ENCODE results near the gene TRPT1.

The TRPT1 gene, protein sequence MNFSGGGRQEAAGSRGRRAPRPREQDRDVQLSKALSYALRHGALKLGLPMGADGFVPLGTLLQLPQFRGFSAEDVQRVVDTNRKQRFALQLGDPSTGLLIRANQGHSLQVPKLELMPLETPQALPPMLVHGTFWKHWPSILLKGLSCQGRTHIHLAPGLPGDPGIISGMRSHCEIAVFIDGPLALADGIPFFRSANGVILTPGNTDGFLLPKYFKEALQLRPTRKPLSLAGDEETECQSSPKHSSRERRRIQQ

DNA sequence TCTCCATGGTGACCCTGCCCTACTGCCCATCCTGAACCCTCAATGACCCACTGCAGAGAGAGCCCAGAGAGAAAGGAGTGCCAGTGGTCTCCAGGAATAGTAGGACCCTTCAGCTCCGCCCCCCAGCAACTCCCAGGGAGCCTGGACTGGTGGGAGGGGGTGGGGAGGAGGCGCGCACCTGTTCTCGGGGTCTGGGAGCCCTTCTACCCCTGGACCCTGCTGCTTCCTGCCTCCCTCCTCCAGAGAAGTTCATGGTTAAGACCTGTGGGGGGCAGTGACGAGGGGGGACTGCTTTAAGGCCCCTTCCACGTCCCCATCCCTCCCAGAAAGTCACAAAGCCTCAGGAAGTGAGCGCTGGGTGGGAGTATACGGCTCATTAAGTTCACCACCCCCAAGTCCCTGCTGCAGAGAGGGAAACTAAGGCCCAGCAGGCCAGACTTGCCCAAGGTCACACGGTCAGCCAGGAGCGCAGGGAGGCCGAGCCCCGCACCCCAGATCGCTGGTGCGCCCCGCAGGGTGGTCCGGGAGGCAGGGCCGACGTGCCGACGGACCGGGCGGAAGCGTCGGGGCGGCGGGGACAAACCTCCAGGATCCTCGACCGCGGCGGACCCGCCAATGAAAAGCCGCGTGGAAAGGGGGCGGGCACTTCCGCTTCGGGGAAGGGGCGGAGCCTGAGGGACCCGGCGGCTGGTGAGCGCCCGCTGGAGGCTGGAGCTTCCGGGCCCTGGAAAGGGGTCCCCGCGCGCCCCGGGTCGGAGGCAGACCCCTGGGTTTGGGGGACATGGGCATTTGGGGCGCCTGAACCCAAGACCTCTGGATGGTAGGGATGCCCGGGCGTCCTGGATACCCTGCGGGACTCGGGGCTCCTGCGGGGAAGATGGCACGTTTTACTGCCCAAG lies at the start of gene TRPT1, which contains the start of gene NUDT22:
TRPT1 (minus strand) TSS at position 579 of the 899 bp plus-strand sequence; CDS start at position 253, 326 bp downstream.
NUDT22 (plus strand) TSS at position 667 of the 899 bp plus-strand sequence. CDS start 379 bp downstream, outside the sequence.
- DNase-seq, result peak; percentile 68 to 84

DNA sequence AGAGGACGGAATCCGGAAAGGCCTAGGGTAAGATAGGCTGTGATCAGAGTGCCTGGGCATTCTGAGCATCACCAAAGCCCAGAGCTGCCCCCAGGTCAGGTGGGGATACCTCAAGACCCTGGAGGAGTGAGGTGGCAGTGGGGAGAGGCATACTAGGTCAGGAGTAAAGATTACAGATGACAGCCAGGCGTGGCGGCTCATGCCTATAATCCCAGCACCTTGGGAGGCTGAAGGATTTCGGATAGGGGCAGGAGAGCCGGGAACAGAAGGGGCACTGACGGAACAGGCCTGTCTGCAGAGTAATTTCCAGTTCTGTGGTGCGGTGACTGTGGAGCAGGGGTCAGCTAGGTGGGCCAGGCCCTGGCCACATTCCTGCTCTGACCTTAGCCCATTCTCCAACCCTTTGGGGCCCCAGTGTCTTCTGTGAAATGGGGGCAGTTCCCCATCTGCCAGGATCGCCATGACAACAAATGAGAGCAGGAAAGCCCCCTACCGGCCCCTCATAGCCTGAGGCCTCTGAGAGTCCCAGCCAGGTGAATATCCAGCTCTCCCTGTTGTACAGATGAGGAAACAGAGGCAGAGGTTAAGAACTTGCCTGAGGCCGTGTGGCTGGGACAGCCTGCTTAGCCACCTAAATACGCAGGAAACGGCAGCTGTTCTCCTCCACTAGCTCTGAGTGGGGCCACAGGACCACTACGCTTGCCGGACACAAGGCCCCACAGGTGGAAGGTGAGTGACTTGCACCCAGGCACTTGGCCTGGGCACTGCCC lies 49.2 kb upstream of the TRPT1 start:
- DNase-seq, result no peak

DNA sequence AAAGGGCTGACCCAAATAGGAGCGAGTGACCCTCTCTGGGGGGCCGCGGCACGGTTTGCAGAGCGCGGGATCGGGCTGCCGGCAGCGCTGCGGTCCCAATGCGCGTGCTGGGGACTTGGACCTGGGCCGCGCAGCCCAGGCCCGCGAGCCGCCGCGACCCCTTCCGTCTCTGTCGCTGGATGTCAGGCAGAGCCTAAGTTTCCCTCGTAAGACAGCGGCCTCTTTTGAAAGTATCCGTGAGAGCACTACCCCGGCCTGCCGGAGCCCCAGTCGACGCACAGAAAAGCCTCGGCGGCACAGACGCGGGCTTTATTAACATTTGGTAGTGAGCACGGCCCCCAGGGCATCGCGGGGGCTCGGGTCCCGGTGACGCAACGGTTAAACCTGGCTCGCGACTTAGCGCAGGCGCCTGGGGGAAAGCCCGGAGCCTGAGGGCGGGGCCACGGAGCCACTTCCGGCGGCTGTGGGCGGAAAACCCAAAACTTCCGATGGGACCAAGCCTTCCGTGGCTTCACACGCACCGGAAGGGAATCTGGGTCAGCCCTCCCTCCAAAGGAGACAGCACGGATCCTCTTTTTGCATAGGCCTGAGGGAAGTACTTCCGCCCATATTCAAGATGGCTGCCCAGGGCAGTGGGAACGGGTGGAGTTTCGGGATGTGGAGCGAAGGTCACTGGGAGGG lies 43.7 kb upstream of the TRPT1 start:
- peak; percentile 98 to 99 for DNase-seq

DNA sequence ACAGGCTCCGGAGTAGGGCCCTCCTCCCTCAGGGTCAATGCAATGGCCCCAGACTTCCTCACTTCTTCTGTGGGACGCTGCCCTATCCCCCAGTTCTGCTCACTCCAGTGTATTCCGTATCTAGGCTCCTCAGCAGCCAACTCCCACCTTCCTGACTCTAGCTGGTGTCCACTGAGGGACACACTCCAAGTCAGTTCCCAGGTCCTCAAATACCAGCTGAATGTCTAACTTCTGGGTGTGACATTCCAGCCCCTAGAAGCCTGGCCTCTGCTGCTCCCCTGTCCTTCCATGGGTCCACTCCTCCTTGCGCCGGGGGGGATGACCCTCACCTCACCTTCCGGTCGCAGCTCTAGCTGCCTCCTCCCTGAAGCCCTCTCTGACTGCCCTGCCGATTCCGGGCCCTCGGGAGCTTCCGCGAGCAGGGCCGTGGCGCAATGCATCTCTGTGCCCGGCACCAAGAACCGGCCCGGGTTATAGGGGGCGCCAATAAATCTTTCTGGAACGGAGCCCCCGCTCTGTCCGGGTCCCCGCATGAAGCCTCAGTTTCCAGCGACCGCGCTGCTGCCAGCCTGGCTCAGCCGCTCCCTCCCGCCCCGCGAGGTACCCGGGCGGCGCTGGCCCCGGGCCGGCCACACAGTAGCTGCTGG lies 43.0 kb upstream of the TRPT1 start:
- DNase-seq, result no peak

DNA sequence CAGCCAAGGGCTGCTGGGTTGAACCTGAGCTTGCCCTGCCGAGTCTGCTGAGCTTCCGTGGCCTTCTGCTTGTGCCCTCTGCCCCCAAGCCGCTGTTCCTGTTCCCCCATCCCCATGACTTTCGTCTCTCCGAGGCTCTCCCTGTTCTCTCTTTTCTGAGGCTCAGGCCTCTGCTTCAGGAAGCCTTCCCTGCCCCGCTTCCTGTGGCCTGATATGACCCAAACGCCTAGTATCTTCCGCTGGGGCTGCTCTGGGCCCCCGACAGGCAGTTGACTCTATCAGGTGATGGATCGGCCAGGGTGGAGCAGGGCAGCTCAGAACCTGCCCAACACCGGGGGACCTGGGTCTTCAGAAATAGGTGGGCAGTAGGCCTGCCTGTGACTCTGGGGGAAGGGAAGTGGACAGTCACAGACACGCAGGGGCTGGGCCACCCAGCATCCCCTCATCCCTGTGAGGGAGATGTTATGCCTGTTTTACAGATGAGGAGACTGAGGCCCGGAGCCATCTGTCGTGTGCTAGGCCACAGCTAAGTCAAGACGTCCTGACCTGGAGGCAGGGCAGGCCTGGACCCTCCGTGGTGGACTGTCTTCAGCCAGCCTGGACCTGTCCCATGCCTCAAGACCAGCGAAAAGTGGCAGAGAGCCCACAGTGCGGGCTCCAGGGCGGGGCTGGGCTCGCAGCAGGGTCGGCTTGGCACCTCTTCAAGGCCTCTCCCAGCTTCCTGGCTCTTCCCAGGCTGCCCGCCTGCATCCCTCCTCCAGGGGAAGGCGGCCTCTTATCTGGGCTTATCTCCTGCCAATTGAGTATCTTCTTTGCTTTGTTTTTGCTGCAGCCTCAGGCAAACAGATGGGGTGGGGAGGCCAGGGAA lies 42.3 kb upstream of the TRPT1 start:
- DNase-seq, result no peak

DNA sequence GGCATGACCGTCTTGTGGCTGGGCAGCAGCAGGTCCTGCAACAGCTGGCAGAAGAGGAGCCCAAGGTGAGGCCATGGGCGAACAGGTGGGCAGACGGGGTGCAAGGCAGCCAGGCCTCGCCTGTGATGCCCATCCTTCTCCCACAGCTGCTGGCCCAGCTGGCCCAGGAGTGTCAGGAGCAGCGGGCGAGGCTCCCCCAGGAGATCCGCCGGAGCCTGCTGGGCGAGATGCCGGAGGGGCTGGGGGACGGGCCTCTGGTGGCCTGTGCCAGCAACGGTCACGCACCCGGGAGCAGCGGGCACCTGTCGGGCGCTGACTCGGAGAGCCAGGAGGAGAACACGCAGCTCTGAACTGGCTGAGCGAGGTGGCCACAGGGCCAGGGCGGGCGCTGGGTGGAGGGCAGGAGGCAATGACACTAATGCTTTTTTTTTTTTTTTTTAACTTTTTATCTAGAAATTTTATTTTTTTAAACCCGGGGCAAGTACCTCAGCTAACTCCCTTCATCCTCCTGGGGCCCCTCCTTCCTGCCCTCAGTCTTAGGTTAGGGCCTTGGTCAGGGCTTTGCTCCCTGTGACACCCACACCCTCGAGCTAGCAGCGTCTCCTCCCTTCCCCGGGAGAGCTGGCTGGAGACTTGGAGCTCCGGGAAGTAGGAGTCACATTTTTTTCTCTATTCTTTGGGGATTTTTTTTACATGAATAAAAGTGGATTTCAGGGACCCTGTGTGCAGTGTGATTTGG lies 41.4 kb upstream of the TRPT1 start:
- no peak for DNase-seq

DNA sequence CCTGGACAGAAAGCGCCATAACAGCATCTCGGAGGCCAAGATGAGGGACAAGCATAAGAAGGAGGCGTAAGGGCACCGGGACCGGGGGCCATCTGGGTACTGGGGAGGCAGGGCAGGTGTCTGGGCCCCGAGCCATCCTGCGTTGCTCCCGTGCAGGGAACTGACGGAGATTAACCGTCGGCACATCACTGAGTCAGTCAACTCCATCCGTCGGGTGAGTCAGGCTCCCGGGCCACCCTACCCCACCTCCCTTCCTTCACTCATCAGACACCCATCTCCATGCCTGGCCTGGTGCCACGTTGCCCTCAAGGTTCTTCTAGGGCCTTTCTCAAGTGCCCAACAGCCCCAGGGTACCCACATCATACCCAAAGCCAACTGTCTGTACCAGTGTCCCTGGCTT lies 40.4 kb upstream of the TRPT1 start:
- DNase-seq, result no peak

DNA sequence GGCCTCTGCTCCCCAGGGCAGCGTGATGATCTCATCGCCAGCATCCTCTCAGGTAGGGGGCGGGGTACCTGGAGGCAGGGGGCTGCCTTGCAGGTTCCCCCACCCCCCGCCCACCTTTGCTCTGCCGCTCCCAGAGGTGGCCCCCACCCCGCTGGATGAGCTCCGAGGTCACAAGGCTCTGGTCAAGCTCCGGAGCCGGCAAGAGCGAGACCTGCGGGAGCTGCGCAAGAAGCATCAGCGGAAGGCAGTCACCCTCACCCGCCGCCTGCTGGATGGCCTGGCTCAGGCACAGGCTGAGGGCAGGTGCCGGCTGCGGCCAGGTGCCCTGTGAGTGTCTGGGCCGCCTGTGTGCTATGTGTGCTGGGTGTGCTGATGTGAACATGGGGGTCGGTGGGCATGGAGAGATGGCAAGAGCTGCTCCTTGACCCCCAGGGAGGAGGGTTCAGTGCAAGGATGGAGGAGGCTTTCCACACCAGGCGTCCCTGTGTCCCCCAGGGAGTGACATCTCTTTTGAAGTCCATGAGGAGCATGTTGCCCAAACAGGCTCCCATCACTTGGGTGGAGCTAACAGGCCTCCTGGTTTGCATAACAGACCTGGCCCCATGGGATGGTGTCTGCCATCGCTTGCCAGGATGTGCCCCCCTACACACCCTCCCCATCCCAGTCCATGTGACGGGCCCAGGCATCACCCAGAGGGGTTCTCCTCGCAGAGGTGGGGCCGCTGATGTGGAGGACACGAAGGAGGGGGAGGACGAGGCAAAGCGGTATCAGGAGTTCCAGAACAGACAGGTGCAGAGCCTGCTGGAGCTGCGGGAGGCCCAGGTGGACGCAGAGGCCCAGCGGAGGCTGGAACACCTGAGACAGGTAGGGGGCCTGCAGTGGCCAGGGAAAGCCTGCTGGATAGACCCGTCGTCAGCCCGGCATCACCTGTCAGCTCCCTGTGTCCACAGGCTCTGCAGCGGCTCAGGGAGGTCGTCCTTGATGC lies 39.5 kb upstream of the TRPT1 start:
- DNase-seq, result no peak

DNA sequence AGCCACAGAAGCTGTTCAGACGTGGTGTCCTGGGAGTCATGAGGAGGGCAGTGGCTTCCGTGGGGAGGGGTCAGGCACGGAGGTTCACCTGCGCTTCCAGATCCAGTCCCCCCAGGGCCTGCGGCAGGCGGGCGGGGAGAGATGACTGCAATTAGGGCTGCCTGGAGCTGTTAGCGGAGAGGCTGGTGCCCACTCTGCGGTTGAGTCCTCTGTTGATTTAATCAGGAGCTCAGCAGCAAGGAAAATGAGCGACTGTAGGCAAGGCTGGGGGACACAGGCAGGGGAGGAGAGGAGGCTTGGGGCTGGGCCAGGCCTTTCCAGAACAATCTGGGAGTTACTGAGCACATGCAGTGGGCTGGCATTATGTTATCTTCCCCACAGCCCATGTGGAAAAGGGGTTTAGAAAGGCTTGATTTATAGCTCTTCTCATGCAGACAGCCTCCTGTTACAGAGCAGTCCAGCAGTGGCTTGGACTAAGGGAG lies 38.4 kb upstream of the TRPT1 start:
- DNase-seq, result no peak

DNA sequence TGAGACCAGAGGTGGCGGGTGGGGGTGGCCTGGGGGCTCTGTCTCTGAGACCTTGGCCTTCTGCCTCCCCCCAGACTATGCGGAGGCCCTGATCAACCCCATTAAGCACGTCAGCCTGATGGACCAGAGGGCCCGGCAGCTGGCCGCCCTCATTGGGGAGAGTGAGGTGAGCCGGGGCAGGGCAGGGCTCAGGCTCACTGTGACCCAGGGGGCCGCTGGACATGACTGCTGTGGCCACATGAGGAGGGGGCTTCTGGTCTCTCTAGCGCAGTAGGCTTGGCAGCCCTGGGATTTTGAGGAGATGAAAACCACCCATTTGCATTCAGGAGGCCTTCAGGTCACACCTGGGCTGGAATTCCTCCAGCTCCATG lies 37.9 kb upstream of the TRPT1 start:
- no peak for DNase-seq

DNA sequence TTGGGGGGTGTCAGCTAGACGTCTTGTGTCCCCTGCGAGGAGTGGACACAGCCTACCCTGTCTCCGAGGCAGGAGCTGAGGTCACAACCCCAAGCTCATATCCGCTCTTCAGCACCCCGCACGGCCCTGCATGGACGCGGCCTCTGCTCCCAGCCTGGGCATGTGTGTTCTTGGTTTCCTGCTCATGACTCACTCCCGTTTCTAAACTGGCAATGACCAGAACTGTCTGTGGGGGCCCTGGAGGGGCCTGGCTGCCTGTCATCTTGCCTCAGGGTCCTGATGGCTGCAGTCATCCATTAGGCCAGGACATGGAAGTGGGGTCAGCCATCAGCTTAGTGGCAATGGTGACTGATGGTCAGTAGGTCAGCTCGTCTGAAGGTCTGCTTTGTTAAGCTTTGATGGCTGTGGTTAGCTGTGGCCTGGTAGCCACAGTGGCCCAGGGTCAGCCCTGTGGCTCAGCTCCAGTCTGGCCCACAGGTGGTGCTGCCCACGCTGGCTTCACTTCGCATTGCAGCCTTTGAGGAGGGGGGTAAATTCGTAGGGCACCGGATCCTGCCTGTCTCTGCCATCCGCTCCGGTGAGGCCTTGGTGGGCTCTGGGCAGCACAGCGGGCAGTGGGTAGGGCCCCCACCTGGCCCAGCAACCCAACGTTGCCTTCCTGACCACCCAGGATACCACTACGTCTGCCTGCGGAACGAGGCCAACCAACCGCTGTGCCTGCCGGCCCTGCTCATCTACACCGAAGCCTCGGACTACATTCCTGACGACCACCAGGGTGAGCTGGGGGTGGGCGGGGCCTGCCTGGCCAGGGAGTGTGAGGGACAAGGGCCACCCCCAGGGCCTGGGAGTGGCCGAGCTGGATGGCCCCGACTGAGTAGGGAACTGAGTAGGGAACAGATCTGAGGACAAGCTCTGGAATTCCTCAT lies 37.3 kb upstream of the TRPT1 start:
- DNase-seq, result no peak

DNA sequence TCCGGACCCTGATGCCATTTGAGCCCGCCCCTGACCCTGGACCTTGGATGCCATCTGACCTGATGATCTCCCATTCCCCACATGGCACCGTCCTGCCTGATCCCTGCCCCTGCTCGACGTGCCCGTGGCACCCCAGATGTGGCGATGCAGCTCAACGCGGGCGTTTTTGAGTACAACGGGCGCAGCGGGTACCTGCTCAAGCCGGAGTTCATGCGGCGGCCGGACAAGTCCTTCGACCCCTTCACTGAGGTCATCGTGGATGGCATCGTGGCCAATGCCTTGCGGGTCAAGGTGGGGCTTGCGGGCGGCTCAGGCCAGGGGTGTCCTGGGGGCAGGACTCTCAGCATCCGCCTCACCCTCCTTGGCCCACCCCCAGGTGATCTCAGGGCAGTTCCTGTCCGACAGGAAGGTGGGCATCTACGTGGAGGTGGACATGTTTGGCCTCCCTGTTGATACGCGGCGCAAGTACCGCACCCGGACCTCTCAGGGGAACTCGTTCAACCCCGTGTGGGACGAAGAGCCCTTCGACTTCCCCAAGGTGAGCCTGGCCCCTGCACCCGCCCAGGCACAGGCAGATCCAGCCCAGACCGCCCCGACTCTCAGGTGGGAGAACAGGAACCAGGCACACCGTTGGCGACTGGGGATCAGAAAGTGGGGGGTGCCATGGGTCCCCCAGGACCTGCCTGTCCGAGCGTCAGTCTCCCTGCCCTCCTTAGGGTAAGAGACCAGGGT lies 36.5 kb upstream of the TRPT1 start:
- no peak for DNase-seq

DNA sequence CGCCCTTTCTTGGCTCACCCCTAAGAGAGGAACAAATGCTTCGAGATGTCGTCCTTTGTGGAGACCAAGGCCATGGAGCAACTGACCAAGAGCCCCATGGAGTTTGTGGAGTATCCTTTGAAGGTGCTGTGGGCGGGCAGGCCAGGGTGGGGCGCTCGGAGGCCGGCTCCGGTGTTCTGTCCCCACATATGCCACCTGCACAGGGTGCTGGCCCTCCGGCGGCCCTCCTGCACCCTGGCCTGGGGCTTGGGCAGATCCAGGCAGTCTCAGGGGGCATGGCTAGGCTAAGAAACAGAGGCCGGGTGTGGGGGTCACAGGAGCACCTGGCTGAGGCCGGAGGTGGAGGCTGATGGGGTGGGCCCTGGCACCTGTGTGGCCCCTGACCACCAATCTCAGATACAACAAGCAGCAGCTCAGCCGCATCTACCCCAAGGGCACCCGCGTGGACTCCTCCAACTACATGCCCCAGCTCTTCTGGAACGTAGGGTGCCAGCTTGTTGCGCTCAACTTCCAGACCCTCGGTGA lies 35.6 kb upstream of the TRPT1 start:
- no peak for DNase-seq

DNA sequence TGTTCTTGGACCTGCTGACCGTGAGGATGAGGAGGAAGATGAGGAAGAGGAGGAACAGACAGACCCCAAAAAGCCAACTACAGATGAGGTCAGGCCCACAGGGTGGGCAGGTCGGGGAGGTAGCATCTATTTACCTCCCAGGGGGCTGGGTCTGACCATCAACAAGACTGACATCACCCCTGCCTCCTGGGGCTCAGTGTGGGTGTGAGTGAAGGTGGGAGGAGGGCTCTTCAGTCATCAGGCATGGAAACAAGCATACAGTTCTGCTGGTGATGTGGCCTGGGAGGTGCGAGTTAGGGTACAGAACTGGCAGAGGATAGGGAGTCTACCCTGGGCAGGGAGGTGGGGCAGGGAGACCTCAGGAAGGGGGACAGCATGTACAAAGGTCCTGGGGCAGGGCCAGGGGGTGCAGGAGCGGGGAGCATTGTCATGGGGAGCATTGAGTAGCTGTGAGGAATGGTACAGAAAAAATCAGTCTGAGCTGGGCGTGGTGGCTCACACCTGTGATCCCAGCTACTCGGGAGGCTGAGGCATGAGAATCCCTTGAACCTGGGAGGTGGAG lies 34.2 kb upstream of the TRPT1 start:
- no peak for DNase-seq

DNA sequence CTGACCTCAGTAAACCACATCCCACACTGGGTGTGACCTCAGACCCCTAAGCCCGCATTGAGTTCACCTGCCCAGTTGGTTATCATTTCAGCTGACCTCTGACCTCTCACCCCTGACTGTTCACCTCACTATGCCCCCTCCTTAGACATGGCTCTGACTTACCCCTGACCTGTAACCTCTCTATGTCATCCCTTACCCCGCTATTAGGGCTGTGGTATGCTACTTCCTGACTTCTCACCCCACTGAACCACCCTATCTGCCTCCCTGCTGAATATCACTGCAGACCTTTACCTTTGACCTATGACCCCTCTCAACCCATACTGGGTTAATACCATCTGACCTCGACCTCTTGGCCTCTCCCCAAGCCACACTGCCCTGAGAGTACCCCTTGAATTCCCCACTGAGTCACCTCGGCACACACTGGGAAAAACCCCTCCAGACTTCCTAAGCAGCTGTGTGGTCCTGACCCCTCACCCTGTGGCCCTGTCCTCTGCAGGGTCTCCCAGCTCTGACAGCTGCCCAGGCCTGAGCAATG lies 33.6 kb upstream of the TRPT1 start:
- DNase-seq, result no peak

DNA sequence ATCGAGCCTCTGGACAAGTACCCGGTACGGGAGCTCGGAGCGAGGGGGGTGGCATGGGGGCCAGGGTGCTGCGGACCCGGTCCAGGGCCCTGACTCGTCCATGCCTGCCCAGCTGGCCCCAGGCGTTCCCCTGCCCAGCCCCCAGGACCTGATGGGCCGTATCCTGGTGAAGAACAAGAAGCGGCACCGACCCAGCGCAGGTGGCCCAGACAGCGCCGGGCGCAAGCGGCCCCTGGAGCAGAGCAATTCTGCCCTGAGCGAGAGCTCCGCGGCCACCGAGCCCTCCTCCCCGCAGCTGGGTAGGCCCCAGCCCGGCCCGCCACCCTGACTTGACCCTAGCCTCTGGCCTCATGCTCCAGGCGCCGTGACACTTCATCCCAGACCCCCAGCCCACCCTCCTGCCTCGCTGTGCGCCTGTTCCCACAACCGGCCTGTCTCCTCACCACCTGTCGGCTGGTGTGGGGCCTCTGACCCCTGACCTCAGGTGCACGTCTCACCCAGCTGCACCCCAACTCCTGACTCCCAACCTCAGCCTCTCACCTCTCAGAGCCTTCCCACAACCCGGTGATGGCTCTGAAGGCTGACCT lies 33.1 kb upstream of the TRPT1 start:
- no peak for DNase-seq

All from NCI-H1930 (cell line).